BJ (cell line): ENCODE results near the gene SYNJ1. TPM values are rescaled to one million over a fixed set of nuclear protein-coding genes. Genes with fewer than 3 reads are reported as not detected.
"Not testable (repeated sequence)": the region's sequence is repeated elsewhere in the genome, so short reads cannot be mapped to it uniquely, and the experiment has no call there.

Experiments
- CTCF ChIA-PET: fragments of 350-600 bp; formaldehyde crosslinking; extraction: SDS; loops from one replicate; lab custom pipeline; 2021; ENCODE audit warnings: antibody characterized with exemption, inconsistent platforms; lab: Yijun Ruan, JAX
- POLR2A ChIA-PET: fragments of 300-600 bp; sonication (Branson Sonifier 250); formaldehyde crosslinking; extraction: SDS; loops from one replicate; lab custom pipeline; 2021; ENCODE audit warnings: antibody characterized with exemption; lab: Charles Lee
- DNase-seq: peaks from one replicate; pipeline ENCODE4 v3.0.0-alpha.2; 2011; ENCODE audit warnings: low read depth
- H3K27me3 ChIP-seq: 2 replicates; pipeline ENCODE4 v1.6.0; 2011; ENCODE audit warnings: low read length; ENCODE audit not compliant: control insufficient read depth, insufficient read depth
- H3K36me3 ChIP-seq: 2 replicates; pipeline ENCODE4 v1.5.1; 2011; ENCODE audit warnings: low read length; ENCODE audit not compliant: control insufficient read depth, insufficient read depth
- H3K4me3 ChIP-seq: 2 replicates; pipeline ENCODE4 v1.5.1; 2011; ENCODE audit warnings: low read depth, mild to moderate bottlenecking, control low read depth, low read length
- CTCF ChIP-seq: IDR thresholded peaks from 2 replicates; pipeline ENCODE4 v1.5.1; 2011; ENCODE audit warnings: low read depth, mild to moderate bottlenecking, control low read depth, inconsistent platforms, low read length, moderate library complexity; ENCODE audit not compliant: insufficient read depth
- polyA plus RNA-seq: library from polyadenylated mRNA; depleted of rRNA; stranded (reverse); fragments of >200 nt; gene quantifications from 2 replicates; pipeline ENCODE4 v1.2.3, GENCODE V29; 2011

SYNJ1 gene
- polyA plus RNA-seq, 1 experiment = 5.0 TPM

GRCh38 chr21:32698286-32698685 lies 29.5 kb downstream of the SYNJ1 start:
- Histone ChIP-seq H3K27me3 (no peaks in the 10 kb centered on the region), H3K36me3 (no peaks in the 10 kb centered on the region; the same call in 1 of the 2 replicates), H3K4me3 (no peak overlapping the region)
- no peak for TF ChIP-seq CTCF
- DNase-seq = no peak
- ChIA-PET POLR2A (no interaction called here), CTCF (no interaction called here)

DNA sequence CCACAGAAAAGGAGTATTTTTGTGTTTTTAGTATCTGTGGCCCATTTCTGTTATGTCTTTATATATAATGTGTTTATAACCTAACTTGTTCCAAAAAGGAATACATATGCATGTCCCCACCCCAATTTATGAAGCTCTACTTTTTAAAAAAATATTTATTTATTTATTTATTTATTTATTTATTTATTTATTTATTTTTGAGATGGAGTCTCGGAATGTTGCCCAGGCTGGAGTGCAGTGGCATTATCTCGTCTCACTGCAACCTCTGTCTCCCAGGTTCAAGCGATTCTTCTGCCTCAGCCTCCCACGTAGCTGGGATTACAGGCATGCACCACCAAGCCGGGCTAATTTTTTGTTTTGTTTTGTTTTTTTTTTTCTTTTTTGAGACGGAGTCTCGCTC lies 32.3 kb downstream of the SYNJ1 start:
- H3K27me3 ChIP-seq, H3K36me3 ChIP-seq, POLR2A ChIA-PET, DNase-seq, CTCF ChIA-PET, H3K4me3 ChIP-seq: not testable (repeated sequence)

- Histone ChIP-seq H3K27me3 (no peaks in the 10 kb centered on the region), H3K4me3 (no peak overlapping the region), H3K36me3 (no peaks in the 10 kb centered on the region; the same call in 1 of the 2 replicates)
- POLR2A ChIA-PET = no interaction called here
- no peak for DNase-seq
- no peak for TF ChIP-seq CTCF
- CTCF ChIA-PET = no interaction called here
Measured at GRCh38 chr21:32693581-32693980, 34.2 kb downstream of the SYNJ1 start.

DNA sequence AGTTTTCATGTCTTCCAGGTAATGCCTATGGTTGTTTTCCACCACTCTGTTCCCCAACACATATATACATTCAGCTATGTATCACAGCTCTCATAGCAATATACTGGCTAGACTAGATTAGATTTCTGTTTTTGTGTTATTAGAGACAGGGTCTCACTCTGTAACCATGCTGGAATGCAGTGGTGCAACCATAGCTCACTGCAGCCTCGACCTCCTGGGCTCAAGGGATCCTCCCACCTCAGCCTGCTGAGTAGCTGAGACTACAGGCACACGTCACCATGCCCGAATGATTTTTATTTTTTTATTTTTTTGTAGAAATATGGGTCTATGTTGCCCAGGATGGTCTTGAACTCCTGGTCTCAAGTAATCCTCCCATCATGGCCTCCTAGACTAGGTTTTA lies 37.7 kb downstream of the SYNJ1 start:
- POLR2A ChIA-PET = no interaction called here
- Histone ChIP-seq H3K4me3 (no peak overlapping the region), H3K27me3 (no peaks in the 10 kb centered on the region), H3K36me3 (peaks cover 1% of the 10 kb centered on the region)
- CTCF ChIA-PET = interaction anchor here (1.0 kb wide), 1 partner anchor 13 kb away, joined by 3 read pairs; no protein-coding TSS in a partner anchor
- no peak for TF ChIP-seq CTCF
- DNase-seq = no peak

DNA sequence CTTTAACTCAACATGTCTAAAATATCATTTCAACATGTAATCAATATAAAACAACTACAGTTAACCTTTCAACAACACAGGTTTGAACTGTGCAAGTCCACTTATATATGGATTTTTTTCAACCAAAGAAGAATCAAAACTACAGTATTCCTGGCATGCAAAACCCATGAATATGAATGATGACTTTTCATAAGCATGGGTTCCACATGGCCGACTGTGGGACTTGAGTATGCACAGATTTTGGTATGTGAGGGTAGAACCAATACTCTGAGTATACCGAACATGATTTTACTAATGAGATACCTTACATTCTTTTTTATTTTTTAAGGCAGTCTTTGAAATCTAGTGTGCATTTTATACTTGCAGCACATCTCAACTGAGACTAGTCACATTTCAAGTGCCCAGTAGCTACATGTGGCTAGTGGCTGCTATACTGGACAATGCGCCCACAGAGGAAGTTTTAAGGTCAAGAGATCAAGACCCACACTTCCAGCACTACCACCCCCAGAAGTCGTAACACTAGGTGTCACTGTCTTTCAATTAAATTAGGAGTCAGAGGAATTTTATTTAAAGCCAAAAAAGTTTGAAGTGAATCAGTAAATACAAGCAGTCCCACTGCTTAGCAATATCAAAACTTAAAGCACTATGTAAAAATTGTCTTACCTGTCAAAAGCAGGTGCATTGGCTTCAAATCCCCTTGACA lies 40.0 kb downstream of the SYNJ1 start:
- H3K36me3 ChIP-seq = peaks cover 1% of the 10 kb centered on the region
- H3K27me3 ChIP-seq = no peaks in the 10 kb centered on the region
- TF ChIP-seq CTCF = no peak
- ChIA-PET CTCF (interaction anchor here (1.9 kb wide), 1 partner anchor 152 kb away, joined by 4 read pairs; no protein-coding TSS in a partner anchor), POLR2A (no interaction called here)
- no peak overlapping the region for H3K4me3 ChIP-seq
- no peak for DNase-seq
